ENCODE measurements around the gene SKIL.

Gene SKIL

GRCh38 chr3:170387950-170388349 is 30.4 kb downstream of the SKIL start:
- TF ChIP-seq TEAD4 (IDR thresholded peaks at IDR 0.05) (no peak), MAX (IDR thresholded peaks at IDR 0.05) (no peak), USF1 (IDR thresholded peaks at IDR 0.05) (no peak), REST (IDR thresholded peaks at IDR 0.05; ENCODE audit: low read depth) (no peak), NFIC (IDR thresholded peaks at IDR 0.05) (no peak), EGR1 (IDR thresholded peaks at IDR 0.05) (no peak), TCF12 (IDR thresholded peaks at IDR 0.05; ENCODE audit: low read depth) (no peak), RAD21 (IDR thresholded peaks at IDR 0.05; ENCODE audit: low read depth) (no peak), YY1 (IDR thresholded peaks at IDR 0.05; ENCODE audit: low read depth) (no peak), CREB1 (IDR thresholded peaks at IDR 0.05; ENCODE audit: low read depth) (no peak), ZBTB7A (IDR thresholded peaks at IDR 0.05; ENCODE audit: low read depth) (no peak), FOXM1 (IDR thresholded peaks at IDR 0.05; ENCODE audit: borderline replicate concordance, low read depth) (no peak), CEBPB (IDR thresholded peaks at IDR 0.05) (no peak), TAF1 (IDR thresholded peaks at IDR 0.05; ENCODE audit: low read depth) (no peak), EP300 (IDR thresholded peaks at IDR 0.05; ENCODE audit: borderline replicate concordance) (no peak)

GRCh38 chr3:170391108-170391507 is 33.6 kb downstream of the SKIL start:
- TF ChIP-seq CEBPB (IDR thresholded peaks at IDR 0.05) (no peak), EP300 (IDR thresholded peaks at IDR 0.05; ENCODE audit: borderline replicate concordance) (no peak), REST (IDR thresholded peaks at IDR 0.05; ENCODE audit: low read depth) (no peak), NFIC (IDR thresholded peaks at IDR 0.05) (no peak), RAD21 (IDR thresholded peaks at IDR 0.05; ENCODE audit: low read depth) (no peak), ZBTB7A (IDR thresholded peaks at IDR 0.05; ENCODE audit: low read depth) (no peak), USF1 (IDR thresholded peaks at IDR 0.05) (no peak), TAF1 (IDR thresholded peaks at IDR 0.05; ENCODE audit: low read depth) (no peak), CREB1 (IDR thresholded peaks at IDR 0.05; ENCODE audit: low read depth) (no peak), YY1 (IDR thresholded peaks at IDR 0.05; ENCODE audit: low read depth) (no peak), TEAD4 (IDR thresholded peaks at IDR 0.05) (no peak), MAX (IDR thresholded peaks at IDR 0.05) (no peak), EGR1 (IDR thresholded peaks at IDR 0.05) (no peak), FOXM1 (IDR thresholded peaks at IDR 0.05; ENCODE audit: borderline replicate concordance, low read depth) (no peak), TCF12 (IDR thresholded peaks at IDR 0.05; ENCODE audit: low read depth) (no peak)

GRCh38 chr3:170397685-170398084 is 40.2 kb downstream of the SKIL start:
- no peak for TF ChIP-seq USF1 (IDR thresholded peaks at IDR 0.05)
- no peak for TF ChIP-seq TCF12 (IDR thresholded peaks at IDR 0.05; ENCODE audit: low read depth)
- no peak for TF ChIP-seq FOXM1 (IDR thresholded peaks at IDR 0.05; ENCODE audit: borderline replicate concordance, low read depth)
- no peak for TF ChIP-seq CEBPB (IDR thresholded peaks at IDR 0.05)
- no peak for TF ChIP-seq MAX (IDR thresholded peaks at IDR 0.05)
- TF ChIP-seq RAD21 (IDR thresholded peaks at IDR 0.05; ENCODE audit: low read depth), result no peak
- TF ChIP-seq TEAD4 (IDR thresholded peaks at IDR 0.05), result no peak
- TF ChIP-seq EGR1 (IDR thresholded peaks at IDR 0.05), result no peak

- TF ChIP-seq CREB1 (IDR thresholded peaks at IDR 0.05; ENCODE audit: low read depth) (no peak), RAD21 (IDR thresholded peaks at IDR 0.05; ENCODE audit: low read depth) (no peak), TEAD4 (IDR thresholded peaks at IDR 0.05) (no peak), NFIC (IDR thresholded peaks at IDR 0.05) (no peak), FOXM1 (IDR thresholded peaks at IDR 0.05; ENCODE audit: borderline replicate concordance, low read depth) (no peak), ZBTB7A (IDR thresholded peaks at IDR 0.05; ENCODE audit: low read depth) (no peak), USF1 (IDR thresholded peaks at IDR 0.05) (no peak), EGR1 (IDR thresholded peaks at IDR 0.05) (no peak), TAF1 (IDR thresholded peaks at IDR 0.05; ENCODE audit: low read depth) (no peak), MAX (IDR thresholded peaks at IDR 0.05) (no peak), TCF12 (IDR thresholded peaks at IDR 0.05; ENCODE audit: low read depth) (no peak), REST (IDR thresholded peaks at IDR 0.05; ENCODE audit: low read depth) (no peak), YY1 (IDR thresholded peaks at IDR 0.05; ENCODE audit: low read depth) (no peak)
These were observed 47.6 kb downstream of the SKIL start for GRCh38 chr3:170405101-170405500.
